C1 segment of cervical spinal cord (tissue), 14 donors: ENCODE data around the gene FGGY.

Experiments
- DNase-seq, 14 donors: peaks; one replicate each; lab custom pipeline; 2025; lab: John Stamatoyannopoulos, UW

The FGGY gene

DNA sequence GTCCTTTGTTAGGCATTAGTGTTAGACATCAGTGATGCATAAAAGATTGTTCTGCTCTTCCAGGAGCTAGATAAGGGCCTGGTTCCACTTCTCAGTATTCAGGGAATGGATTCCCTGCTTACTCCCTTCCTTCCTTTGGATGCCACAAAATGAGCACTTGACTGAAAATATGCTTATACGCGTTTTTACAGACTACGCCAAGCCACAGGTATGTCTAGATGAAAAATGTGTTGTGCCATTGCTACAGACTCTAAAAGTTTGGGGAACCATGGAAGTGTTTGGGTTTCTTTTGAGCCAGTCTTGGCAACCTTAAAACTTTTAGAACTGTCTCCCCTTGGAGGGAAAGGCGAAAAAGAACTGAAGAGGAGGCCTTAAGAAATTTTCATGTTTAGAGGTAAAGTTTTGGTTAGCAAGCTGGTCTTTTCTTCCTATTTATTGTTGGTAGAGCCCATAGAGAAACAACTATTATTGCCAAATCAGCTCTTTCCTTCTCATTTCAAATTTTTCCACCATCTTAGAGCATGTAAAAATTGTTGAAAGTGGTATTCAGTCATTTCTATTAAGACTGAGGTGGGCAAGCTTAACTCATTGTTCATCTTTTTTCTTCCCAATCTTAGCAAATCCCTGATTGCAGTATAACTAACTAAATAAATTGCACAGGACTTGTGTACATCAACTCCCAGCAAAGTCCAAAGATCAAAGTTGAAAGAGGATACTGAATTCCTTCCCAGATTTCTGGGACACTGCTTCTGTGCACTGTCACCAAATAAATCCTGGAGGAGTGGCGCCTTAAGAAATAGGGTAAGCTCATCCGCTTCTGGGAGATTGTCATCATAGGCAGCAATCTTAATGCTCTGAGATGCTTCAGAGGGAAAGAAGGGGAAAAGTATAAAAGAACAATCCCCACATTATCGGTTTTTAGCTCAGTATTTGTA, 18.9 kb downstream of the FGGY start:
- DNase-seq = no peak

- DNase-seq = no peak
These were observed 19.7 kb downstream of the FGGY start for GRCh38 chr1:59316497-59317128.

DNA sequence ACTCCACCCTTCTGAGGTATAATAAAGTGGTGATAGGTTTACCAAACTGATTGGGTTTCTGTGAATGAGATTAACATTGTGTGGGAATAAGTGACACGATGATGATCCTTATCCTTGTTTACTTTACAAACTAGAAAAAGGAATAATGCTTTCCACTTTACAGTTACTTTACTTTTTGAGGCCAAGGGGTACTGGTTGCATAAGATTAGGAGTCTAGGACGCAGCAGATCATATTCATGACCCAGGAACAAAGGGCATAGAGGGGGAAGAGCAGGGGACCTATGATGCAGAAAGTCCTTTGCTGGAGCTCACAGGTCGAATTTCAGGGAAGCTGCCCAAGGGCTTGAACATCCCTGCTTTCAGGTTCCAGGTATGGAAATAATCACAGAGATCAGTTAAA, 20.4 kb downstream of the FGGY start:
- no peak for DNase-seq

DNA sequence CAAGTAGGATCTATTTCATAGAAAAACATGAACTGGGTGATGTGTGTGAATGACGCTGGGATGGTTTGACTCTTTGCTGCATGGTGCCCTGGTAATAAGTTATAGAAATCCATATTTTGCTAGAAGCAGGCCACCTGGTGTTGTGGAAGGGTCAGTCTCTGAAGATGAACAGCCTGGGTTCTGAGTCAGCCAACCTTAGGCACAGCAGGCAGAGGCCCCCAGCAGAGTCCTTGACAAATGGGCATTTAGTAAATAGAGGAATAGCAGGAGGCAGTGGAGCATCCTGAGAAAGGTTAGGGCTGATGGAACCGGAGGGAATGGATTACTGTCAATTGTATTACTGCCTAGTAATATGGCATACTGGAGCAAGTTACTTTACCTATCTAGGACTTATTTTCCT, 20.9 kb downstream of the FGGY start:
- DNase-seq = peak in 1 of 14 donors; percentile 29

DNA sequence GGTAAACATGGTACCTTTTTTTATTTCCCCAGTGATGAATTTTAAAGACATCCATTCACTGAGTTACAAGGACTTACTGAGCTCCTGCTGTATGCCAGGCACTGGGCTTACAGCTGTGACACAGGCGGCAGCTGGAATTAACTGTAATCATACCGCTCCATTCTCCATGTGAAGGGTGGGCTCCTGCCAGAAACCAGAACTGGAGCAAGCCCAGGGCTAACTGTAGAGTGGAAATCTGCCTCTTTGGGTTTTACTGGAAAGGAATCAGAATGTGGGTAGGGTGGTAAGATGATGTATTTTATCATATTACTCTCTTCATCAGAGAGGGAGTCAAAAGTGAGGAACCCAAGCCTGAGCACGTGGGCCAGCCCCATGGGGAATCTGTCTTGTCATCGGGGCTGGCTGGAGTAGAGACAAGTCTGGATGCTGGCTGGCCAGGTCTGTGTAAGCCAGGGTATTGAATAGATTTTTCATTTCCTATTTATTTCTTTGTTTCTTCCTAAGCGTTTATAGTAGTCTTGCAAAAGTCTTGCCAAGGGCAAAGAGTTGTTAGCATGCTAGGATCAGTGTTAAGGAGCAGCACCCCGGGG, 21.5 kb downstream of the FGGY start:
- DNase-seq = no peak

DNA sequence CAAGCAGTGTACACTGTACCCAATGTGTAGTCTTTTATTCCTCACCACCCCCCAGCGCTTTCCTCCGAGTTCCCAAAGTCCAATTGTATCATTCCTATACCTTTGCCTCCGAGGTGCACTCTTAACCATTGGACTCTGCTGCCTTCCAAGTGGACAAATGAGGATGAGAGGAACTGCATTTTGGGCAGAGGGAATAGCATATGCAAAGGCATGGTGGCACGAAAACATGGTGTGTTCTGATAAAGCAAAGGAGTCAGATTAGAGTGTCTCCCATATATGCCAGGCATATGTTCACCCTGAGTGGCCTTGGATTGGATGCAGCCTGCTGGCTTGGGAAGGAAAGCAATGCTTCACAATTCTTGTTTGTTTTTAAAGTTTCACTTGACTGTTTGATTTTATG, 25.5 kb downstream of the FGGY start:
- no peak for DNase-seq

DNA sequence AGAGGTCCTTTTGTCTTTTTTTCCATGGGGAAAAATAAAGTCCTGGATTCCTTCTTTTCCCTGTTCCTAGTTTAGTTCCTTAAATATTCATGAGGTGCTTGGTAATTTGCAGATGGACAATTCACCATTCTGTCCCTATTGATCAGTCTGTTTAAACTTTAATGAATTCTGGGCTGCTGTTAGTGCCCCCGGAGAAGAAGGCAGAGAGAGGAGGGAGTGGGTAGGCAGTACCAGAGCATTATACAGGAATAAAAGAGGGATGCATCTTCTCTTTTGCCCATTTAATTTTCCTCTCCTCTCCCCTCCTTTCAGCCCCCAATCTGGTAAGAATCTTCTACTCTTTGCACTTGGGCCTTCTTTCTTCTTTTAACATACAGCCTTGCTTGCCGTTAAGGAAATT, 25.9 kb downstream of the FGGY start:
- DNase-seq = no peak

DNA sequence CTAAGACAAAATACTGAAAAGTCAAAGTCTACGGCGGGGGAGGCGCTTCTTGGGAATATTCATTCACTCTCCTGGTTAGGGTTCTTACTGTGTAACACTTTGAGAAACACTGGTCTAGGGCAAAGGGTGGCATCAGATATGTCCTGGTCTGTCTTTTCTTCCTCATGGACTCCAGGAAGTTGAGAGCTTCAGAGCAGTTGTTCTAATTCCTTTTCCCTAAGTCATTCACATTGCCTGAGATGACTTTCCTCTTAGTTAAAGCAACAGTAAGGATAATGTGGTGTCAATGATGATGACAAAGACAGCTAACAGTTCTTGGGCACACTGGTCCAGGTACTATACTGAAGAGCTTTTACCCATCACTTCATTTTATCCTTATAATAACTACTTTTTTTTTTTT, 27.0 kb downstream of the FGGY start:
- DNase-seq = no peak

- DNase-seq = no peak
These were observed 31.5 kb downstream of the FGGY start for GRCh38 chr1:59328353-59328752.

DNA sequence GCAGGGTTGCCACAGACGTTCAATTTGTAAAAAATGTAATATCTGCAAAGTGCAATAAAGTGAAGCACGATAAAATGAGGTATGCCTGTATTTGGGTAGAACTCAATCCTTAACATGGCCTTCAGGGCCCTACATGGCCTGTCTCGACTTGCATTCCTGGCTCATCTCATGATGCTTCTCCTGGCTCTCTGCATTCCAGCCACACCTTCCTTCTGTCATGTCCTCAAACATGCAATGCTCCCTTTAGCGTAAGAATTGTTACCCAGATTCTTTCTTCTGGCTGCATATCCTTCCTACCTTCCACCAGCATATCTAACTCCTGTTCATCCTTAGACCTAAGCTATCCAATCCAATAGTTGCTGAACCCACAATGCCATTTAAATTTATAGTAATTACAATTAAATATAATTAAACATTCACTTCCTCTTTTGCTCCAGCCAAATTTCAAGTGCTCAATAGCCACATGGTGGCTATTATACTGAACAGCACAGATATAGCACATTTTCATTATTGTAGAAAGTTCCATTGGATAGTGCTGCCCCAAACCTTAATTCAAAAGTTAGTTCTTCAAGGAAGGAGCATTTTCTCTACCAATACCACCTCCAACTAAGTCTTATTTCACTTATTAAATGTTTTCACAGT, 32.6 kb downstream of the FGGY start:
- no peak for DNase-seq

- no peak for DNase-seq
These were observed 35.1 kb downstream of the FGGY start for GRCh38 chr1:59331686-59332620.

DNA sequence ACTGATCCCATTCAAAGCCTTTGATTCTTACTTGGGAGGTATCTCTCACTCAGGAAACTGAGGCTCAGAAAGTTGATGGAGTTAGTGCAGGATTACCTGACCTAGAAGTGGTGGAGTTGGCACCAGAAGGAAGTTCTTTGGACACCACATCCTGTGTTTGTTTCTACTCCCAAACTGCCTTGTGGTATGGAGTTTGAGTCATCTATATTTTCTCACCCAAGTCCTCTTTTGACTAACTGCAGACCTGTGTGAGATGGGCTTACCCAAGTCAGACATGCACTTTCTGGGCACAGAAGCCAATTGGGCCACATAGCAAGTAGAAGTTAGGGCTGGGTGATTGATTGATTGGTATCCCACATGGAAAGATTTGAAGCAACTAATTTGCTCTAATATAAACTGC, 36.1 kb downstream of the FGGY start:
- no peak for DNase-seq

GRCh38 chr1:59333626-59334277, 36.9 kb downstream of the FGGY start:
- no peak for DNase-seq

GRCh38 chr1:59340411-59341307, 43.8 kb downstream of the FGGY start:
- DNase-seq = no peak

DNA sequence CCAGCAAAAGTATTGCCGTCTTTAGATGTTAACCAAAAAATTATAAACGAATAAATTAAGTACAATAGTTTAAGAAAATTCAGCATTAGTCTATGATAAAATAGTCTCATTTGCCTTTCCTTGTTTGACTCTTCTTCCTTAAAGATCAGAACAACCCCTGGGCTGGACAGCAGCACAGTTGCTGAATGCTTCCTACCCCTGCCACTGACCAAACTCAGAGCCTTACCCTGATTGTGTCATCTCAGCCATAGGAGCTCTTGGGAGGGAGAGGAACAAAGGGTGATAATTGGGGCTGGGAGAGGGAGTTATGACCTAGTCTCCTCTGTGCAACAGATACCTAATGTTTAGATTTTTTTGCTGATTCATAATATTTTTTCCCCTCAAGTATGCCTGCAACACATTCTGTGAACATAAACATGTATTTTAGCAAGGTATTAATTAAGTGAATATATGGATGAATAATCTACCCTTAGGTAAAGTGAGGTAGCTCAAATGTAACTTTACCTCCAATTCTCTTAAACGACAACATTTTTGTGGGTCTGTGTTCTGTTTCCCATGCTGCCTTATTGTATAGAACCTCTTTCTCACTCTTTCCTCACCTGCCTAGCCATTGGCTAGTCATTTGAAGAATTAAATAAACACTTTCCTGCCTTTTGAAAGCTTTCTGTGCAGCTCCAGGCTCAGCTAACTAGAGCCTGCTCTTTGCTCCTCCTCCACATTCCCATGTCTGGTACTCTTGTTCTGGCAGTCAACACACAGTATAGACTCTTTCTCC, 46.1 kb downstream of the FGGY start:
- no peak for DNase-seq

GRCh38 chr1:59343576-59343840, 46.6 kb downstream of the FGGY start:
- no peak for DNase-seq

DNA sequence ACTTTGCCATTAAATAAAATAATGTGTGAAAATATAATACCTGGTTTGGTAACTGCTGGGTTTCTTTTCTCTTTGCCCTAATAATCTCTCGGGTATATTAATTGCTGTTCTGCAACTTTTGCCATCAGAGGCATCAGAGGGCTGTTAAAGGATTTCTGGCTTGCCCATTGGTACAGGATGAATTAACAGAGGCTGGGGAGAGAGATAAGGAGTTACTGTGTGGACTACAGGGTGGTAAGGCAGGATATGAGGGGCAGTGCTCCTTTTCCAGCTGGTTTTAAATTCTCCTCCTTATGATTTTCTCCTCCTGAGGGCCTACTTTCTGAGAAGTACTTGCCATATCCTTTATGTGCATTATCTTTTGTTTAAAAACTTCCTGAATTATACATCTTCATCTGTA, 48.3 kb downstream of the FGGY start:
- no peak for DNase-seq

DNA sequence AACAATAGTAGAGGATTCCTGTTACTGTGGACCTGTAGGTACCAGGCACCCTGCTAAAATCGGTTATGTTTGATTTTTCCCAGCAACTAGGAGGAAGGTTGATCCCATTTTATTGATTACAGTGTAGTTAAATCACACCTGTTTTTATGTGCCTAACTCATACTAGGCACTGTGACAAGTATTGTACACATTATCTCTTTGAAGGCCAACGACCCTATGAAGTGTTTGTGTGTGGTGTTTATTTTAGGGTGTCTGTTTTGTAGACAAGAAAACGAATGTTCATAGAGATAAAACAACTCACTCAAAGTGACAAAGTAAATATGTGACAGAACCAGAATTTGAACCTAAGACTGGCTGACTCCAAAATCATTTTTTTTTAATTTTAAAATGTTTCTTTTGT, 49.5 kb downstream of the FGGY start:
- no peak for DNase-seq

DNA sequence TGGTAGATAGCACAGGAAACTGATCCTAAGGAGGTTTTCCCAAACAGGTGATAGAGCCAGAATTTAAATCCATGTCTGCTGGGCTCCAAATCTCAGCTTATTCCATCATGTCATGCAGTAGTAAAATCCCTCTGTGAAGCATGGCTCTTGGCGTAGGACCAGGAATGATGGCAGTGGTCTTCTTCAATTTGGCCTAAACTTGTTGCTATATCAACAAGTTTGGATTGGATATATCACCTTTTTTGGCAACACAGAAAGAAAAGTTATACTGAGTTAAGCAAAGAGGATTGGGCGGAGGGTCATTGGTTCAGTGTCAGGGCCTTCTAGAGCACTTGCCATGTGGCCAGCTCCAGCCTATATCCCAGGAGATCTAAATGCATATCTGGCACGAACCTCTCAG, 52.2 kb downstream of the FGGY start:
- DNase-seq = no peak
